CD4-positive, alpha-beta T cell treated with Interleukin-15 for 4 hours (primary cell): ENCODE data around the gene VPS18.

Experiments
- DNase-seq: peaks from one replicate; pipeline ENCODE4 v3.0.0-alpha.2; 2020; ENCODE audit warnings: low spot score

VPS18 gene

DNA sequence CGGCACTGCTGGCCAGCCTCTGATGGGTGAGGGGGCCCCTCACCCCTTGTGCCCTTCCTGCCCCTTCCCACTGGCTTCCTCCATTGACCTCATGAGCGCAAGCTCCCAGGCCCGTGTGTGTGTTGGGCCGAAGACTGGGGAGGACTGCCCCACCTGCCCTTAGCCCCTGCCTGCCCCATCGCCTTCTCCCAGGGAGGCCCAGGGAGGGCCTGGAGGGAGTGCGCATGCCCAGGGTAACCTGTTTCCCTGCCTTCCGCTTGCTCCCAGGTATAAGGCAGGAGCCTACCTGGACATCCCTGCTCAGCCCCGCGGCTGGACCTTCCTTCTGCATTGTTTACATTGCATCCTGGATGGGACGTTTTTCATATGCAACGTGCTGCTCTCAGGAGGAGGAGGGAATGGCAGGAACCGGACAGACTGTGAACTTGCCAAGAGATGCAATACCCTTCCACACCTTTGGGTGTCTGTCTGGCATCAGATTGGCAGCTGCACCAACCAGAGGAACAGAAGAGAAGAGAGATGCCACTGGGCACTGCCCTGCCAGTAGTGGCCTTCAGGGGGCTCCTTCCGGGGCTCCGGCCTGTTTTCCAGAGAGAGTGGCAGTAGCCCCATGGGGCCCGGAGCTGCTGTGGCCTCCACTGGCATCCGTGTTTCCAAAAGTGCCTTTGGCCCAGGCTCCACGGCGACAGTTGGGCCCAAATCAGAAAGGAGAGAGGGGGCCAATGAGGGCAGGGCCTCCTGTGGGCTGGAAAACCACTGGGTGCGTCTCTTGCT, 43.7 kb downstream of the VPS18 start:
- DNase-seq, result no peak

DNA sequence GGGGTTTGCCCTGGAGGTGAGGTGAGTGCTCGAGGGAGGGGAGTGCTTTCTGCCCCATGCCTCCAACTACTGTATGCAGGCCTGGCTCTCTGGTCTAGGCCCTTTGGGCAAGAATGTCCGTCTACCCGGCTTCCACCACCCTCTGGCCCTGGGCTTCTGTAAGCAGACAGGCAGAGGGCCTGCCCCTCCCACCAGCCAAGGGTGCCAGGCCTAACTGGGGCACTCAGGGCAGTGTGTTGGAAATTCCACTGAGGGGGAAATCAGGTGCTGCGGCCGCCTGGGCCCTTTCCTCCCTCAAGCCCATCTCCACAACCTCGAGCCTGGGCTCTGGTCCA, 44.3 kb downstream of the VPS18 start:
- no peak for DNase-seq

DNA sequence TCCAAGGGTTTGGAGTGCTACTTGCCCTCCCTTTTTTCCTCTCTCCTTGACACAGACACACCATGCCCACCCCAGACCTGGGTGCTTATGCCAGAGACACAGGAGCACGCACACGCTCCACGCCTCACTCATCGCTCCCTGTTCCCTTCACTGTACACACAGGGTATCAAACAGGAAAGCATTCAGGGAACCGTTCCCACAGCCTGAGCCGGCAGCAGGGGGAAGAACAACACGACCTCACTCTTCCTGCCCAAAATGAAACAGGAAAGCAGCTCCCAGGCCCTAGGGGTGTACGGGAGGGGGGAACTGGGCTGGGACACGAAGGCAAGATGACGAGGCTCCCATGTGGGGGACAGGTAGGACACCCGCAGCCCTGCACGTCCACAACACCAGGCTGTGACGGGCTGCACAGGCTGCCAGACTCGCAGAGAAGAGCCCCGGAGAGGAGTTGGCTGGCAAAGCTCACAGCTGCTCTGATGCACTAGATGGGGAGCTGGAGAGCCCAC, 46.1 kb downstream of the VPS18 start:
- no peak for DNase-seq

- DNase-seq, result no peak
Measured at GRCh38 chr15:40941068-40941527, 46.8 kb downstream of the VPS18 start.

DNA sequence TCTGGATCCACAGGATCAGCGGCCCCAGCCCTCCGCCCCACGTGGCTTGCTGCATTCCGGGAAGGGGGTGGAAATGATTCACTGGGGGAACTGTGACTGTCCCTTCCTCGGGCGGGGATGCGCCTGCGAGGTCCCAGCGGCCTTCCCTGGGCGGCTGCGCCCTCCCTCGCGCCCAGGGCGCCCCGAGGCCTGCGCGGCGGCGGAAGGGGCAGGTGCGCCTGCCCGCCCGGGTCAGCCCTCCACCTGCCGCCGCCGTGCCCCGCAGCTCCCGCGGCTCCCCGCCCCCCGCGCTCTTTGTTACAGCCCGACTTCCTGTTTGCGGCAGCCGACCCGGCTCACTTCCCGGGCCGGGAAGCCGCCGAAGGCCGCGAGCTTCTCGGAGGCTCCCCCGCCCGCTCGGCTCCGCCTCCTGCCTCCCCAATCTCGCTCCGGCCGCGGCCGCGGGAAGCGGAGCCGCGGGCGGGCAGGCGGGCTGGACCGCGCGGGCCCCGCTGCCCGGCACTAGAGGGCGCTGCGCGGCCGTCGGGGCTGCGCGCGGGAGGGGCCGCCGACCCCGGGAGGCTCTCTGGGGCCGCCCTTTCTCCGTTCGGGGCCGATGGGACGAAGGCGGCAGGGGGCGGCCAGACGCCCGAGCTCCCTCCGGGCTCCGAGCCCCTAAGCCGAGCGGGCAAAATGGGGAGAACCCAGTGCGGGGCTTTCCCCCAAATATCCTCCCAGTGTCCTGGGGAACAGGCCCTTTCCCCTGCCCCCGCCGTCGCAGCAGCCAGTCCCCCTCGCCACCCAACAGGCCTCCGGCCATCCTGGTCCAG, 47.5 kb downstream of the VPS18 start:
- peak; percentile 53 for DNase-seq

- DNase-seq, result no peak
Measured at GRCh38 chr15:40942337-40942854, 48.1 kb downstream of the VPS18 start.

- DNase-seq, result no peak
Measured at GRCh38 chr15:40942878-40943277, 48.6 kb downstream of the VPS18 start.

- no peak for DNase-seq
Measured at GRCh38 chr15:40943764-40944365, 49.6 kb downstream of the VPS18 start.

- no peak for DNase-seq
Measured at GRCh38 chr15:40944510-40945296, 50.5 kb downstream of the VPS18 start.

- no peak for DNase-seq
Measured at GRCh38 chr15:40948706-40949473, 54.6 kb downstream of the VPS18 start.

- no peak for DNase-seq
Measured at GRCh38 chr15:40949756-40950207, 55.5 kb downstream of the VPS18 start.

- DNase-seq, result no peak
Measured at GRCh38 chr15:40951764-40952163, 57.5 kb downstream of the VPS18 start.

- no peak for DNase-seq
Measured at GRCh38 chr15:40952301-40952900, 58.2 kb downstream of the VPS18 start.

DNA sequence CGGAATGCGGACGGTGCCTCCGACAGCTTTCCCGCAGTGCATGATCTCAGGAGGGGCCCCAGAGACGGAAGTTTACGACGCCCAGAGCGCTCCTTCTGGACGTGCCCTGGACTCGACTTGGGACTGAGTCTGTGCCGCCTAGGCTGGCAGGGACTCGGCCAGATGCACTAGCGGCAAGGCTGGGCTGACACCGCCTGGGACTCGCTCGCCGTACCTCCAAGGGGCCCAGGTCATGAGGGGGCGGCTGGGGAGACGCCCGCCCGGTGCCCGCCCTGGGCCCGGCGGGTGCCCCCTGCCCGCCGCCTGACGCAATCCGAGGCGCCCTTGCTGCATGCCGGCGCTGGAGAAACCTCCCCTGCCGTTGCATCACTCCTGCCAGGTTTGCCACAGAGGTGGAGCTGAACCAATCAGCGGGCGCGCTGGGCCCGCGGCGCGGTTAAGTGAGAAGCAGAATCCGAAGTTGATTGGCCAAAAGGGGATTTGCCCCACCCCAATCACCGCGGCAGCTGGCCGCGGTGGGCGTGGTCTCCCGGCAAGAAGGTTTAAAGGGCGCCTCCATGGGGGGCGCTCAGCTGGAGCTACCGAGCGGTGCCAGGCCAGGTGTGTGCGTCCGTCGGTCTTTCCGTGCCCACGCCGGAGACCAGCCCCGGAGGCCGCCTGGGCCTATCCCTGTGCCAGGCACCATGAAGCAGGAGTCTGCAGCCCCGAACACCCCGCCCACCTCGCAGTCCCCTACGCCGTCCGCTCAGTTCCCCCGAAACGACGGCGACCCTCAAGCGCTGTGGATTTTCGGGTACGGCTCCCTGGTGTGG, 58.9 kb downstream of the VPS18 start, which contains the start of gene CHAC1:
TSS of gene CHAC1 (plus strand) at position 571 of the 812 bp plus-strand sequence. CDS start at position 684, 113 bp downstream.
- peak; percentile 96 for DNase-seq
